ENCODE measurements around the gene ACTR3. TPM values are rescaled to one million over a fixed set of nuclear protein-coding genes. Genes with fewer than 3 reads are reported as not detected.

Gene ACTR3
- total and polyA plus RNA-seq, 2 of the 8 experiments (the other 6 are each of a cell fraction or from before 2014, with no cell fraction given), result 51.7 to 184 TPM

DNA sequence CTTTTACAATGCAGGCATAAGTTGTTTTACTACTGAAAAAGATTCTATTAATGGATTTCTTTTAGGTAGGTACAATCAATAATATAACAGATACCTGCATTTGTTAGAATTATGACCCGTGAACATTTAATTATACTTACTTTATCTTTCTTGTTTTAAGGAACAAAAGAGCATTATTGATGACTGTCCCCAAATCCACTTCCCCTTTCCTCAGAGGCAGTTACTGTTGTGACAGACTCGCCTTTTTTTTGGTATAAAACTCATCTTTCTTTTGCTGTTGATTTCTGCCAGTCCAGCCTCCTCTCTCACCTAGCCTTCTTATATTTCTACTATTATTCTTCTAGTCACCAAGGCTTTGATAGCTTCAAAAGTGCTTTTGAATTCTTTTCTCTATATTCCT, 12.1 kb downstream of the ACTR3 start (continued):
- no peak for TF ChIP-seq NRF1 (IDR thresholded peaks at IDR 0.05; ENCODE audit: low read depth, low read length)
- no peak for TF ChIP-seq JUN (IDR thresholded peaks at IDR 0.05; ENCODE audit: low read depth, low read length)
- TF ChIP-seq CBX5 (IDR thresholded peaks at IDR 0.05; ENCODE audit: low read depth, low read length), result no peak
- no peak for TF ChIP-seq MAFK (IDR thresholded peaks at IDR 0.05; ENCODE audit: low read depth, low read length)
